Upper lobe of left lung (tissue), 6 donors: ENCODE measurements around the gene NPBWR2. TPM values are rescaled to one million over a fixed set of nuclear protein-coding genes. Genes with fewer than 3 reads are reported as not detected.
"Not testable (repeated sequence)": the region's sequence is repeated elsewhere in the genome, so short reads cannot be mapped to it uniquely, and the experiment has no call there.

Source experiments
- ATAC-seq, 2 donors: fragments of 200-7000 bp; cut with Tn5 transposase; one replicate each; pipeline ENCODE4 v1.9.1; 2022; ENCODE audit warnings: mild to moderate bottlenecking in 2 of 2, moderate library complexity in 2 of 2; ENCODE audit not compliant: low FRiP score in 2 of 2
- DNase-seq, 2 donors: peaks; one replicate each; pipeline ENCODE4 v3.0.0-alpha.2; 2019 to 2020
- H3K27ac ChIP-seq, 4 donors: fragments of 200-600 bp; sonication (generic); one replicate each; pipeline ENCODE4 v1.5.1; 2016 to 2019
- H3K27me3 ChIP-seq, 4 donors: fragments of 200-600 bp; sonication (generic); one replicate each; pipeline ENCODE4 v1.5.1; 2017 to 2019
- H3K36me3 ChIP-seq, 4 donors: fragments of 200-600 bp; sonication (generic); one replicate each; pipeline ENCODE4 v1.5.1; 2016 to 2019
- H3K4me1 ChIP-seq, 4 donors: fragments of 200-600 bp; sonication (generic); one replicate each; pipeline ENCODE4 v1.5.1; 2018 to 2019
- H3K4me3 ChIP-seq, 4 donors: fragments of 200-600 bp; sonication (generic); one replicate each; pipeline ENCODE4 v1.5.1; 2017 to 2019; ENCODE audit warnings: mild to moderate bottlenecking in 2 of 4, moderate library complexity in 1 of 4
- H3K9me3 ChIP-seq, 4 donors: fragments of 200-600 bp; sonication (generic); one replicate each; pipeline ENCODE4 v1.5.1; 2018 to 2019
- EP300 ChIP-seq, 4 donors: sonication (generic); formaldehyde crosslinking; IDR thresholded peaks; one replicate each; pipeline ENCODE4 v1.5.1; 2017; ENCODE audit warnings: antibody characterized with exemption in 4 of 4, control low read depth in 2 of 4
- POLR2A ChIP-seq, 4 donors: fragments of 450-650 bp; IDR thresholded peaks; one replicate each; pipeline ENCODE4 v1.5.1; 2016 to 2017; ENCODE audit warnings: antibody characterized with exemption in 4 of 4, mild to moderate bottlenecking in 2 of 4
- POLR2AphosphoS5 ChIP-seq, 2 donors: sonication (generic); formaldehyde crosslinking; IDR thresholded peaks; one replicate each; pipeline ENCODE4 v1.5.1; 2017; ENCODE audit warnings: antibody characterized with exemption in 2 of 2
- WGBS, 2 donors: methylation state at CpG; one replicate each; pipeline ENCODE4 v1.1.5; 2017 to 2018; 5-methylcytosine and 5-hydroxymethylcytosine counted together
- total RNA-seq, 6 donors: library from RNA; depleted of rRNA in 4 of 6; stranded (reverse); fragments of >200 nt in 4 of 6; gene quantifications; one replicate each; pipeline versions ENCODE4 v1.1.0 to v1.2.1, GENCODE V29; 2016 to 2021
- TF ChIP-seq, protein P1 (sequence below), 6 experiments: fragments of 450-650 bp in 4 of 6; fragments of 200-600 bp in 2 of 6; sonication (generic) in 2 of 6; IDR thresholded peaks; one replicate each; pipeline ENCODE4 v1.5.1; 2016 to 2019; ENCODE audit warnings: antibody characterized with exemption in 6 of 6
- donor health status: DM: no; HTN: no; CAD: no; lungs with moderate emphysema.
- donor health status: DM: no; HTN: yes; CAD: no; lungs with severe emphysema.

NPBWR2 gene
- total RNA-seq, 6 donors from 2014 or later = not detected

DNA sequence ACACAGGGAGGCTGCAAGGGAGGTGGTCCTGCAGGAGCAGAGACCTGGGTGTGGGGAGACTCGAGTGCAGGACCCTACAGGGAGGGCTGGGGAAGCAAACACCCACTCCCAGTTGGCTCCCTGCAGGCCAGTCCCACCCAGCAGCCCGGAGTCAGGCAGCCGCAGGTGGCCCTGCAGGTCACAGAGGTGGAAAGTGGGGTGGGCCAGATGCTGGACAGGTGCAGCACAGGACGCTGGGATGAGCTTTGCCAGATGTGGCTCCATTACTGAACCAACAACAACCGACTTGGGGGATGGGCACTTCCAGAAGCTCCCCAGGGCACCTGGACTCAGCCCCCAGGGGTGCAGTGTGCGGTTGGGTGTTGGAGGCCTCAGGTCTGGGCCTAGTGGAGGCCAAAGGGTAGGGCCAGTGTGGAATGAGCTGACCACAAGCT, 30.2 kb upstream of the NPBWR2 start:
- H3K4me3 ChIP-seq = no peak overlapping the region
- no peaks in the 10 kb centered on the region for H3K36me3 ChIP-seq
- no peaks in the 10 kb centered on the region for H3K9me3 ChIP-seq
- ATAC-seq (peak in 1 of 2 donors; percentile 59), DNase-seq (peak in 1 of 2 donors; percentile 8)
- 63 to 70% methylated on average over 2 to 6 of the region's 6 CpGs for WGBS, 2 donors
- H3K4me1 ChIP-seq = no peaks in the 10 kb centered on the region
- H3K27me3 ChIP-seq = no peaks in the 10 kb centered on the region
- TF ChIP-seq POLR2A (IDR thresholded peaks at IDR 0.05) (no peak), POLR2AphosphoS5 (IDR thresholded peaks at IDR 0.05) (no peak), EP300 (IDR thresholded peaks at IDR 0.05) (no peak)
- TF ChIP-seq, protein P1, sequence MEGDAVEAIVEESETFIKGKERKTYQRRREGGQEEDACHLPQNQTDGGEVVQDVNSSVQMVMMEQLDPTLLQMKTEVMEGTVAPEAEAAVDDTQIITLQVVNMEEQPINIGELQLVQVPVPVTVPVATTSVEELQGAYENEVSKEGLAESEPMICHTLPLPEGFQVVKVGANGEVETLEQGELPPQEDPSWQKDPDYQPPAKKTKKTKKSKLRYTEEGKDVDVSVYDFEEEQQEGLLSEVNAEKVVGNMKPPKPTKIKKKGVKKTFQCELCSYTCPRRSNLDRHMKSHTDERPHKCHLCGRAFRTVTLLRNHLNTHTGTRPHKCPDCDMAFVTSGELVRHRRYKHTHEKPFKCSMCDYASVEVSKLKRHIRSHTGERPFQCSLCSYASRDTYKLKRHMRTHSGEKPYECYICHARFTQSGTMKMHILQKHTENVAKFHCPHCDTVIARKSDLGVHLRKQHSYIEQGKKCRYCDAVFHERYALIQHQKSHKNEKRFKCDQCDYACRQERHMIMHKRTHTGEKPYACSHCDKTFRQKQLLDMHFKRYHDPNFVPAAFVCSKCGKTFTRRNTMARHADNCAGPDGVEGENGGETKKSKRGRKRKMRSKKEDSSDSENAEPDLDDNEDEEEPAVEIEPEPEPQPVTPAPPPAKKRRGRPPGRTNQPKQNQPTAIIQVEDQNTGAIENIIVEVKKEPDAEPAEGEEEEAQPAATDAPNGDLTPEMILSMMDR (IDR thresholded peaks at IDR 0.05) = no peak
- no peak overlapping the region for H3K27ac ChIP-seq

DNA sequence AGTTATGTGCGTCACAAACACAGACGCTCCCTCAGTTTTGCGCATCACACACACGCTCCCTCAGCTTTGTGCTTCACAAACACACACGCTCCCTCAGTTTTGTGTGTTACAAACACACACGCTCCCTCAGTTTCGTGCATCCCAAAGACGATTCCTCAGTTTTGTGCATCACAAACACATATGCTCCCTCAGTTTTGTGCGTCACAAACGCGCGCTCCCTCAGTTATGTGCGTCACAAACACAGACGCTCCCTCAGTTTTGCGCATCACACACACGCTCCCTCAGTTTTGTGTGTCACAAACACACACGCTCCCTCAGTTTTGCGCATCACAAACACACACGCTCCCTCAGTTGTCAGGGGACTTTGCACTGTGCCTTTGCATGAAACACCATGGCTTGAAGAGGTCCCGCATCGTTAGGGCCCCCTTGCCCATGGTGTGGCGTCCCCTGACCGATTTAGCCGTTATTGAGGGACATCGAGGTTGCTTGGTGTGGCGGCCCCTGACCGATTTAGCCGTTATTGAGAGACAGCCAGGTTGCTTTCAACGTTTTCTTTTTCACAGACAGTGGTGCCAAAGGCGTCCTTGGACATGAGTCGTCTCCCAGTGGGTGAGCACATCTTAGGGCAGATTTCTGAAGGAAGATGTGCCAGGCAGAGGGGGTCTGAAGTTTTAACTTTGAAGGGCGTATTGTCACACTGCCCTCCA, 28.8 kb upstream of the NPBWR2 start:
- Histone ChIP-seq H3K27me3 (no peaks in the 10 kb centered on the region), H3K36me3 (no peaks in the 10 kb centered on the region), H3K4me1 (no peaks in the 10 kb centered on the region), H3K4me3 (no peak overlapping the region), H3K27ac (no peak overlapping the region), H3K9me3 (no peaks in the 10 kb centered on the region)
- WGBS, 2 donors = 84 to 85% methylated on average over 31 to 32 of the region's 32 CpGs
- DNase-seq (peak in 1 of 2 donors; percentile 12), ATAC-seq (no peak)
- TF ChIP-seq, protein P1 (IDR thresholded peaks at IDR 0.05) = no peak
- TF ChIP-seq EP300 (IDR thresholded peaks at IDR 0.05) = no peak
- TF ChIP-seq POLR2A (IDR thresholded peaks at IDR 0.05) = no peak
- TF ChIP-seq POLR2AphosphoS5 (IDR thresholded peaks at IDR 0.05) = no peak

DNA sequence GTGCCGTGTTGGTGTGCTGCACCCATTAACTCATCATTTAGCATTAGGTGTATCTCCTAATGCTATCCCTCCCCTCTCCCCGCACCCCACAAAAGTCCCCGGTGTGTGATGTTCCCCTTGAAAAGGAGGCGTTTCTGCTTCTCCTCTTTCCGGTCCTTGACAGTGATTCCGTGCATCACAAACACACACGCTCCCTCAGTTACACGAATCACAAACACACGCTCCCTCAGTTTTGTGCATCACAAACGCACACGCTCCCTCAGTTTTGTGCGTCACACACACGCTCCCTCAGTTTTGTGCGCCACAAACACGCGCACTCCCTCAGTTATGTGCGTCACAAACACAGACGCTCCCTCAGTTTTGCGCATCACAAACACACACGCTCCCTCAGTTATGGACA, 27.4 kb upstream of the NPBWR2 start:
- 69 to 71% methylated on average over 20 of the region's 20 CpGs for WGBS, 2 donors
- H3K9me3 ChIP-seq, H3K36me3 ChIP-seq, H3K27me3 ChIP-seq, H3K4me1 ChIP-seq, H3K27ac ChIP-seq, H3K4me3 ChIP-seq, ATAC-seq, DNase-seq: not testable (repeated sequence)

DNA sequence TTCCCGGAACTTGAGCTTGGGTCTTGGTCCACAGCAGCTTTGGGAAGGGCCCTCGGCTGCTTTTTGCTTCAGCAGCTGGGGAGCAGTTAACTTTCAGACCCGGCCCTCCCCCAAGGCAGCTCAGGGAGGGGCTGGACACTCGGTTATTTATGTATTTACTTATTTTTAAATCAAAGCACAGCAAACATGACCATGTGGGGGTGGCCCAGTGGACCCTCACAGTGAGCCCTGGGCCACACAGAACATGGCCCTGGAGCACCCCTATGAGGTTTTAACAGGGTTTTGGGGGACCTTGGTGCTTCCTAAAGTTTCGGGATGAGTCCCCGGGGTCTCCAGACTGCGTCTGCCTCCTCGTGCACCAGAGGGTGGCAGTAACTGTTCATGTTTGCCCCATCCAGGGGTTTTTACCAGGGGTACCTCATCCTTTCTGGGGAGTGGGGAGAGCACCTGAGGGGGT, 26.6 kb upstream of the NPBWR2 start:
- Histone ChIP-seq H3K4me3 (no peak overlapping the region), H3K36me3 (no peaks in the 10 kb centered on the region), H3K27ac (no peak overlapping the region), H3K4me1 (no peaks in the 10 kb centered on the region), H3K9me3 (no peaks in the 10 kb centered on the region), H3K27me3 (peaks cover 0 to 4% (median 0%) of the 10 kb centered on the region in 4 donors)
- TF ChIP-seq POLR2AphosphoS5 (IDR thresholded peaks at IDR 0.05) = no peak
- TF ChIP-seq, protein P1 (IDR thresholded peaks at IDR 0.05) = no peak
- no peak for TF ChIP-seq EP300 (IDR thresholded peaks at IDR 0.05)
- TF ChIP-seq POLR2A (IDR thresholded peaks at IDR 0.05) = no peak
- 46 to 63% methylated on average over 4 to 8 of the region's 8 CpGs for WGBS, 2 donors
- peak in 1 of 2 donors; percentile 10 for DNase-seq
- ATAC-seq = no peak

DNA sequence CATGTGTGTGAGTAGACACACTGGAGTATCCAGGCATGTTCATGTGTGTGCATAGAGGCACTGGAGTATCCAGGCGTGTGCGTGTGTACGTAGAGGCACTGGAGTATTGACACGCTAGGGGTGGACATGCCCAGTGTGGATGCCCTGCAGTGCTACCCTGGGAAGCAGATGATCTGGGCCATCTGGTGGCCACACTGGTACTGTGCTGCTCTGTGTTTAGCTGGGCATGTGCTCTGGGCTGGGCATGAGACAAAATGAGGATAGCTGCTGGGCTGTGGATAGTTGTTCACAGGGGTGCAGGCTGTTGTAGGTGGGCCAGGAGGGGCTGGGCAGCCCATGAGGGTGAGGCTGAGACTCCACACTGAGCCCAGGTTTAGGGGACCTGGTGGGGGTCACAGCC, 24.0 kb upstream of the NPBWR2 start:
- no peaks in the 10 kb centered on the region for H3K9me3 ChIP-seq
- ATAC-seq = no peak
- WGBS, 2 donors = 89 to 93% methylated on average over 4 of the region's 4 CpGs
- H3K27me3 ChIP-seq = peaks cover 0 to 5% (median 0%) of the 10 kb centered on the region in 4 donors
- H3K27ac ChIP-seq = no peak overlapping the region
- H3K4me3 ChIP-seq = no peak overlapping the region
- TF ChIP-seq EP300 (IDR thresholded peaks at IDR 0.05) (no peak), POLR2AphosphoS5 (IDR thresholded peaks at IDR 0.05) (no peak), POLR2A (IDR thresholded peaks at IDR 0.05) (no peak)
- TF ChIP-seq, protein P1 (IDR thresholded peaks at IDR 0.05) = no peak
- H3K4me1 ChIP-seq = no peaks in the 10 kb centered on the region
- DNase-seq = no peak
- no peaks in the 10 kb centered on the region for H3K36me3 ChIP-seq
